ENCODE data around the gene HNRNPL. TPM values are rescaled to one million over a fixed set of nuclear protein-coding genes. Genes with fewer than 3 reads are reported as not detected.
"Not testable (repeated sequence)": the region's sequence is repeated elsewhere in the genome, so short reads cannot be mapped to it uniquely, and the experiment has no call there.

HNRNPL gene
- total RNA-seq, 2 donors from 2014 or later, result 559 to 561 TPM

DNA sequence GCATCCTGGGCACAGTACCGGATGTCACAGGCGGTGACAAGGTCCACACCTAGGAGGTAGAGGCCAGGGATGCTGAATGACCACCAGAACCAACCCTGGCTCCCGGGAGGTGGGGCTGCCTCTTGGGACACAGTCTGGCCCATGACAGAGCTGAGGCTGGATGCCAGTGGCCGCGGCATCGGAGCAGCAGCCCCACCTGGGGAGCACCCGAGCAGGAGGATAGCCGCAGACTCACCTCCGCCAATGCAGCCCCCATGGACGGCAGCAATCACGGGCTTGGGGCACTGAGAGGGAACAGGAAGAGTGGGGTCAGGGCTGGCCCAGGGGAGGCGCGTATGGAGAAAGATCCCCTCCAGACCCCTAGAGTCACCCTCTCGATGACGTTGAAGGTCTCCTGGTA, 32.7 kb downstream of the HNRNPL start:
- peaks cover 0 to 9% of the 10 kb centered on the region in 2 donors for H3K4me1 Mint-ChIP-seq (ENCODE audit: low read depth in 2 of 2)
- H3K36me3 Mint-ChIP-seq, result no peaks in the 10 kb centered on the region
- no peak overlapping the region for H3K4me3 Mint-ChIP-seq
- ATAC-seq, result no peak
- H3K9me3 Mint-ChIP-seq, result no peaks in the 10 kb centered on the region
- no peaks in the 10 kb centered on the region for H3K27me3 Mint-ChIP-seq
- H3K27ac Mint-ChIP-seq, result no peak overlapping the region
- no peak for DNase-seq (ENCODE audit: low spot score)

DNA sequence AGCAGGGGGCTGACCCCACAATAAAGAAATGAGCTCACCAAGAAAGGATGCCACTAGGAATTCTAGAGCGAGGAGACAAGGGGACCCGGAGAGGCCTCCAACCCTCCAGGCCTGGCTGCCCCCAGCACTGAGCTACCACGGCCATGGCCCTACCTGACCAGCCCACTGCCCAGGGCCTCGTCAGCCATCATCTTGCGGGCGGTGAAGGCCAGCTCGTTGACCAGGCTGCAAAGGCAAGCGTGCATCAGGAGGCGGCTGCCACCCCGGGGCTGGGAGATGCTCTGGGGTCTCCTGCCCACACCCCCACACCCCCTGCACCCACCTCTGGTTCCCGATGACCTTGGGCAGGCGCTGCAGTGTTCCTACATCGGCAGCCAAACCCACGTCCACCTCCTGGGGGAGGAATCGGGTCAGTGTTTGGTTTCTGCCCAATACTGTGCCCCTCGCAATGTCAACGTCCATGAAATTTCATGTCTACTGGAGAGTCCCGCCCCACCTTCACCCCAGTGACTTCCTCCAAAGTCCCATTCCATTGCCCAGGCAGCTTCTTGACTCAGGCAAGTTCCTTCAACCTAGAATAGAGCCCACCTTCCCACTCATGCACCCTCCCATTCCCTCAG, 33.5 kb downstream of the HNRNPL start:
- no peak overlapping the region for H3K27ac Mint-ChIP-seq
- no peaks in the 10 kb centered on the region for H3K9me3 Mint-ChIP-seq
- ATAC-seq, result no peak
- H3K36me3 Mint-ChIP-seq, result no peaks in the 10 kb centered on the region
- H3K4me1 Mint-ChIP-seq (ENCODE audit: low read depth in 2 of 2), result peaks cover 0 to 9% of the 10 kb centered on the region in 2 donors
- no peaks in the 10 kb centered on the region for H3K27me3 Mint-ChIP-seq
- no peak overlapping the region for H3K4me3 Mint-ChIP-seq
- DNase-seq (ENCODE audit: low spot score), result no peak

DNA sequence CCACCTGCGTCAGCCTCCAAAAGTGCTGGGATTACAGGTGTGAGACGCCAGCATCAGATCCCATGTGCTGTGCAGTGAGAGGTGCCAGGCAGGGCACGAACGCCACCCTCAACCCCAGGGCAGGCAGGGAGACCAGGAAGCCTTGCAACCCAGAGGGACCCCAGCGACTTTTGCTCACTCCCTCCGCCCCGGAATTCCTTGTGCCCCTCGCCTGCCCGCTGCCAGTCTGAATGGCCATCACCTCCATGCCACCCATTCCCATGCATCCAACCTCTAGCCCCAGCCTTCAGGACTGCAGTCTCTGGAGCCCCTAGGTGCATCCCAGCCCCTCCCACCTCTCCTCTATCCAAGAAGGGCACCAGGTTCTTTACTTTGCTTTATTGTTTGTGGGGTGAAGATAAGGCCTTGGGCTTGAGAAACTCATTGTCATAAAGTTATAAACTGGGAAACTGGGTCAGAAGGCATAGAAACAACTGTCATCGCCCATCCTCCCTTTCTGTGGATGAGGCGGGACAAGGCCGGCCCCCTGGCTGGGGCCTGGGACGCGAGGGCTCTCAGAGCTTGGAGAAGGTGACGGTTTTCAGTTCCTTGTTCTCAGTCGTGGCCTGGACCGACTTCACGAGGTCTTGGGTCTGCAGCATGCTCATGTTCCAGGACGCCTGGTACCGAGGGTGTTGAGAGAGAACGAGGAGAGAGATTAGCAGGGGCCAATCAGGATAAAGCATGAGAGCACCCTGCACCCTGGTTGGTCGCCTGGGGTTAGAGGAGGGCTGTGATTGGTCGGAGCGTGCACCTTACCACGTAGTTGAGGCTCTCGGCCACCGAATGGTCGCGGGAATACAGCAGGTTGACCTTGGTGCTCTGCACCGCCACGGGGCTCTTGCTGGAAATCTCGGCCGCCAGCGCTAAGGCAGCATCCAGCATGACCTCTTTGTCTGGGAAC, 34.5 kb downstream of the HNRNPL start:
- Mint-ChIP-seq H3K4me3 (no peak overlapping the region), H3K27me3 (no peaks in the 10 kb centered on the region), H3K27ac (no peak overlapping the region), H3K9me3 (no peaks in the 10 kb centered on the region), H3K4me1 (ENCODE audit: low read depth in 2 of 2) (peaks cover 0 to 3% of the 10 kb centered on the region in 2 donors), H3K36me3 (no peaks in the 10 kb centered on the region)
- ATAC-seq (no peak), DNase-seq (ENCODE audit: low spot score) (no peak)

DNA sequence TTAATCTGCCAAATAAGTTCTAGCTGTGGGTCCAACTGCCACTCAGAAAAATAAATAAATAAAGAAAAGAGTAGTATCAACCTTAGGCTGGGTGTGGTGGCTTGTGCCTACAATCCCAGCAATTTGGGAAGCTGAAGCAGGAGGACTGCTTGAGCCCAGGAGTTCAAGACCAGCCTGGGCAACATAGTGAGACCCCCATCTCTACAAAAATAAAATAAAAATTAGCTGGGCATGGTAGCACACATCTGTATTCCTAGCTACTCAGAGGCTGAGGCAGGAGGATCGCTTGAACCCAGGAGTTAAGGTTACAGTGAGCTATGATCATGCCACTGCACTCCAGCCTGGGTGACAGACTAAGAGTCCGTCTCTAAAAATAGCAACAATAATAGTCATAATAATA, 35.9 kb downstream of the HNRNPL start:
- not testable (repeated sequence) for H3K36me3 Mint-ChIP-seq; H3K4me3 Mint-ChIP-seq; DNase-seq (ENCODE audit: low spot score); H3K9me3 Mint-ChIP-seq; H3K27ac Mint-ChIP-seq; H3K4me1 Mint-ChIP-seq (ENCODE audit: low read depth in 2 of 2); ATAC-seq; H3K27me3 Mint-ChIP-seq

GRCh38 chr19:38813323-38813722, 36.5 kb downstream of the HNRNPL start:
- Mint-ChIP-seq H3K36me3 (no peaks in the 10 kb centered on the region), H3K27me3 (no peaks in the 10 kb centered on the region), H3K4me1 (ENCODE audit: low read depth in 2 of 2) (no peaks in the 10 kb centered on the region), H3K4me3 (no peak overlapping the region), H3K9me3 (no peaks in the 10 kb centered on the region), H3K27ac (no peak overlapping the region)
- ATAC-seq, result no peak
- DNase-seq (ENCODE audit: low spot score), result no peak

- no peaks in the 10 kb centered on the region for H3K4me1 Mint-ChIP-seq (ENCODE audit: low read depth in 2 of 2)
- H3K27ac Mint-ChIP-seq, result no peak within 1 kb of the TSS
- no peaks in the 10 kb centered on the region for H3K36me3 Mint-ChIP-seq
- ATAC-seq (no peak), DNase-seq (ENCODE audit: low spot score) (no peak)
- H3K27me3 Mint-ChIP-seq, result no peaks in the 10 kb centered on the region
- no peaks in the 10 kb centered on the region for H3K9me3 Mint-ChIP-seq
- no peak within 1 kb of the TSS for H3K4me3 Mint-ChIP-seq
Measured at GRCh38 chr19:38812841-38813320, 36.9 kb downstream of the HNRNPL start, which contains the start of gene LGALS4. TSS of gene LGALS4 (minus strand) at chr19:38812945. CDS start at chr19:38812886, 59 bp downstream.

DNA sequence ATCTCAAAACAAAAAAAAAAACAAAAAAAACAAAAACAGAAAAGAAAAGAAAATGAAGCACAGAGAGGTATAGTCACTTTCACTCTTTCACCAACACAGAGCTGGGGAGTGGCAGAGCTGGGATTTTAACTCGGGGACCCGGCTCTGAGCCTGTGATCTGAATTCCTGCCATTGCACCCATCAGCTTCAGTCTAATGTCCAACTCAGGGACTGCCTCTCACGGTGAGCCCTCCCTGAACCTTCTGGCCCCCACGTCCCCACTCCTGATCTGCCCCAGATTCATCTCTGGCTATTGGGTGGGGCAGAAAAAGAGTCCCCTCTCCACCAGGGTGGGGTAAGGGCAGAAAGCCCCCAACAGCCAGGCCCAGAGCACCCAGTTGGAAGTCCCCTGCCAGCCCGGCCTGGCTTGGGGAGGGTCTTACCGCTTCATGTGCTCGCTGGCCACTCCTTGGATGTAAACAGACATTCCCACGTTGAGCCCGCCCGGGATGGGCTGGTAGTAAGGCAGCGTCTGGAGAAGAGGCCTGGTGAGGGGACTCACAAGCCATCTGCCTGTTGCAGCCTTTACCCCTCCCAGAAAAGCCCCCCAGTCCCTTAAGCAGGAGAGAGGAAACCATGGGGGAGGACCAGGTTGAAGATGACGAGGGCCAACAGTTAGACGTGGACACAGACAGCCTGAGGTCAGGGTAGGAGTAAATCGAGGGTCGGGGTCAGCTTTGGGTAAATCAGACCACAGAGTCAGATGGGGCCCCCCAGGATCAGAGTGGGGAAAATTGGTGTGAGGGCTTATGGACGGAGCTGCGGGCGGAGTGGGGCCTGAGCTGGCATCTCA, 37.6 kb downstream of the HNRNPL start:
- Mint-ChIP-seq H3K27ac (no peak overlapping the region), H3K9me3 (no peaks in the 10 kb centered on the region), H3K27me3 (no peaks in the 10 kb centered on the region), H3K4me3 (no peak overlapping the region), H3K36me3 (no peaks in the 10 kb centered on the region), H3K4me1 (ENCODE audit: low read depth in 2 of 2) (no peaks in the 10 kb centered on the region)
- DNase-seq (ENCODE audit: low spot score) (no peak), ATAC-seq (no peak)

DNA sequence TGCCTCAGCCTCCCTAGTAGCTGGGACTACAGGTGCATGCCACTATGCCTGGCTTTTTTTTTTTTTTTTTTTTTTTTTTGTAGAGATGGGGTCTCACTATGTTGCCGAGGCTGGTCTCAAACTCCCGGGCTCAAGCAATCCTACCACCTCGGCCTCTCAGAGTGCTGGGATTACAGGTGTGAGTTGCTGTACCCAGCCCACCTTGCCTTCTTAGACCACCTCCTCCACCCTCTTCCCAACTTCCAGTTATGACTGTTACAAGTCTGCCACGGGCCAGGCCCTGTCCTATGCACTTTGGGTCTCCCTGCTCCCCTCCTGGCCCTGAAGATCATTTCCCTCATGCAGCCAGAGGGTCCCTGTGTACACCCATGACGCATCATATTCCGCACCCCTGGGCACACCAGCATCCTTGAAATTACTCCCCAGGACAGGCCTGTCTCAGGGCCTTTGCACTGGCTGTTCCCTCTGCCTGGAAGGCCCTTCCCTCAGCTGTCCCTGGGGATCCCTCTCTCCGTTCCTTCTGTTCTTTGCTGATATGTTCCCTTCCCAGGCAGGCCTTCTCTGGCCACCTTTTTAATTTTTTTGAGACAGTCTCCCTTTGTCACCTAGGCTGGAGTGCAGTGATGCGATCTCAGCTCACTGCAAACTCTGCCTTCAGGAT, 40.1 kb downstream of the HNRNPL start:
- no peak overlapping the region for H3K27ac Mint-ChIP-seq
- no peaks in the 10 kb centered on the region for H3K9me3 Mint-ChIP-seq
- DNase-seq (ENCODE audit: low spot score) (no peak), ATAC-seq (no peak)
- H3K4me1 Mint-ChIP-seq (ENCODE audit: low read depth in 2 of 2), result peaks cover 4 to 6% of the 10 kb centered on the region in 2 donors
- H3K27me3 Mint-ChIP-seq, result no peaks in the 10 kb centered on the region
- no peaks in the 10 kb centered on the region for H3K36me3 Mint-ChIP-seq
- no peak overlapping the region for H3K4me3 Mint-ChIP-seq

DNA sequence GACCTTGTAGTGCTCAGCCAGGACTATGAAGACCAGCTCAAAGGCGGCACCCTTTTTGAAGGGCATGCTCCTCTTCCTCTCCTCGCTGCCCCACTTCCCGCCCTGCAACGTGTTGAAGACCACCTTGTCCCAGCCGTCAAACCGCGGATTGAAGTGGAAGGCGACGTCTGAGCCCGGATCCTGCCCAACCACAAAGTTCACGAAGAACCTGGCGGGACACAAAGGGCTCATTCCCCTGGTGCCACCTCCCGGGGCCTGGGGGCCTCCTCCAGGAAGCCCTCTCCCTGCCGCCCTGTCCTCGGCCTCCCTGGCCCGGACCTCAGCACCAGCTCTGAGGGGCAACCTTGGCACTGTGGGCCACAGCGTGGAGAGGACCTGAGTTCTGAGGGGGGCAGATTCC, 41.0 kb downstream of the HNRNPL start:
- Mint-ChIP-seq H3K36me3 (no peaks in the 10 kb centered on the region), H3K4me3 (no peak overlapping the region), H3K4me1 (ENCODE audit: low read depth in 2 of 2) (peaks cover 4 to 6% of the 10 kb centered on the region in 2 donors), H3K27ac (no peak overlapping the region), H3K9me3 (no peaks in the 10 kb centered on the region), H3K27me3 (no peaks in the 10 kb centered on the region)
- no peak for DNase-seq (ENCODE audit: low spot score)
- ATAC-seq, result no peak

GRCh38 chr19:38807374-38808098, 42.2 kb downstream of the HNRNPL start:
- not testable (repeated sequence) for H3K4me1 Mint-ChIP-seq (ENCODE audit: low read depth in 2 of 2); H3K4me3 Mint-ChIP-seq; H3K9me3 Mint-ChIP-seq; DNase-seq (ENCODE audit: low spot score); ATAC-seq; H3K27ac Mint-ChIP-seq; H3K36me3 Mint-ChIP-seq; H3K27me3 Mint-ChIP-seq

- Mint-ChIP-seq H3K4me1 (ENCODE audit: low read depth in 2 of 2) (peaks cover 4 to 6% of the 10 kb centered on the region in 2 donors), H3K36me3 (no peaks in the 10 kb centered on the region), H3K9me3 (no peaks in the 10 kb centered on the region), H3K4me3 (no peak overlapping the region), H3K27ac (no peak overlapping the region), H3K27me3 (no peaks in the 10 kb centered on the region)
- DNase-seq (ENCODE audit: low spot score) (no peak), ATAC-seq (no peak)
Measured at GRCh38 chr19:38806371-38806770, 43.4 kb downstream of the HNRNPL start.

DNA sequence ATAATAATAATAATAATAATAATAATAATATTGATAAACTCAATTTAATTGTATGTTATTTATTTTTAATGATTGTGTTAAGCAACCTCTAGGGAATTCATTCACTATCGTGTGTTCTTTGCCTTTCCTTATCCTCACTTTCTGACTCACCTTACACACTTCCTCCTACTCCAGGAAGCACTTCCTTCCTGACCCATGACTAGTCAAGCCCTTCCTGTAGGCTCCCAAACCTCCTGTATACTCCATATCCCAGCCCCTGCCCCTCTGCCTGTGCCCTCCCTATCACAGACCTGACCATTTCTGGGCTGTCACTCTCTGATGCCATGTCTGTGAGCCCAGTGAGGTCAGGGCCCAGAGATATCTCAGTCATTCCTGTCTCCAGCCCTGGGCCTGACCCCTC, 44.6 kb downstream of the HNRNPL start:
- Mint-ChIP-seq H3K27me3 (no peaks in the 10 kb centered on the region), H3K4me3 (peak overlapping the region; percentile 19), H3K4me1 (ENCODE audit: low read depth in 2 of 2) (peaks cover 4 to 6% of the 10 kb centered on the region in 2 donors), H3K9me3 (no peaks in the 10 kb centered on the region), H3K27ac (peak overlapping the region; percentile 9 to 27), H3K36me3 (no peaks in the 10 kb centered on the region)
- no peak for ATAC-seq
- no peak for DNase-seq (ENCODE audit: low spot score)

DNA sequence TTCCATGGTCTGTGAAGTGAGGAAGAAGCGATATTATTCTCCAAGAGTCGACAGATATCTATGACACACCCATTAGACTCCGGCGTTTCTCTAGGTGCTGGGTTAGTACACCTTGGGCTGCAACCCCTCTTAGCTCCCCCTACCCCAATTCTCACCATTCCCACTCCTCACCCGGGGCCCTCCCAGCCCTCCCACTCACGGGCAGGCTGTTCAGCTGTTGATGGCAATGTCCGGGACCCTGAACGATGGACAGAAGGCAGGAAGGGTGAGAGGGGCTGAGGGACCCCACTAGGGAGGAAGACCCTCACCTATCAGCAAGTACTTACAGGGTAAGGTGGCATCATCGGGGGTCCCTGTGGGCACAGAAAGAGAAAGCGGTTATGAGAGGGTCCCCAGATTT, 46.2 kb downstream of the HNRNPL start:
- Mint-ChIP-seq H3K9me3 (no peaks in the 10 kb centered on the region), H3K4me3 (no peak overlapping the region), H3K36me3 (no peaks in the 10 kb centered on the region), H3K4me1 (ENCODE audit: low read depth in 2 of 2) (peaks cover 4 to 6% of the 10 kb centered on the region in 2 donors), H3K27ac (no peak overlapping the region), H3K27me3 (no peaks in the 10 kb centered on the region)
- no peak for DNase-seq (ENCODE audit: low spot score)
- no peak for ATAC-seq
